NOMO-1 treated with DMSO at 0.1 percent for 48 hours (cell line): ENCODE results near the gene CHRND.

Experiments used
- DNase-seq: peaks from one replicate; lab custom pipeline; 2025; ENCODE audit not compliant: unreplicated experiment; lab: John Stamatoyannopoulos, UW

The CHRND gene

GRCh38 chr2:232541195-232541960, 15.4 kb downstream of the CHRND start:
- DNase-seq = no peak

DNA sequence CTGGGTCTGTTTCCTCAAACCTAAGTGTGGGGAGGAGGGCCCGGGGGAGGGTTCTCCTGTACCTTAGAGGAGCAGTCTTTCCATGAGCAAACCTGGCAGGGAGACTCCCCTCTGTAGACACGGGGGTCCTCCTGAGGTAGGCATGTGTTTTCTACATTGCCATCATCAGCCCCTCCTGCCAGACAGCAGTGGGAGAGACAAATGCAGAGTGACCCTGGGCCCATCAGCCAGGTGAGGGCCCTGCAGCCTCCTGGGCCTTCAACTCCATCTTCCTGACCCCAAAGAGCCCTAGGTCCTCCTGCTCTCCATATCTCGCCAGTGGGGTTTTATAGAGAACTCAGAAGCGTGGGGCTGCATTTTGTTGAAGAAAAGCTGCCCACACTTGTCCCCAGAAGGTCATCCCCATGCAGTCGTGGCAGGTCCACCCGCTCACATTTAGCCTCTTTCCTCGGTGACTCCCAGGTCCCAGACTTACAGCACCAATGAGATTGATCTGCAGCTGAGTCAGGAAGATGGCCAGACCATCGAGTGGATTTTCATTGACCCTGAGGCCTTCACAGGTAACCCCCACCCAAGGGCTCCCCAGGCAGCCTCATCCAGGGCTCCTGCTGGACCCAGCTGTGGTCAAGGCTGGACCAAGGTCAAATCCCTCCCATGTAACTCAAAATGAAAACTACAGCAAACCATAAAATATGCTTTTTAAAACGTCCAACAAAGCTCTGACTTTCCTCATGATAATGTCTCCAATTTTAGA, 16.2 kb downstream of the CHRND start:
- no peak for DNase-seq

DNA sequence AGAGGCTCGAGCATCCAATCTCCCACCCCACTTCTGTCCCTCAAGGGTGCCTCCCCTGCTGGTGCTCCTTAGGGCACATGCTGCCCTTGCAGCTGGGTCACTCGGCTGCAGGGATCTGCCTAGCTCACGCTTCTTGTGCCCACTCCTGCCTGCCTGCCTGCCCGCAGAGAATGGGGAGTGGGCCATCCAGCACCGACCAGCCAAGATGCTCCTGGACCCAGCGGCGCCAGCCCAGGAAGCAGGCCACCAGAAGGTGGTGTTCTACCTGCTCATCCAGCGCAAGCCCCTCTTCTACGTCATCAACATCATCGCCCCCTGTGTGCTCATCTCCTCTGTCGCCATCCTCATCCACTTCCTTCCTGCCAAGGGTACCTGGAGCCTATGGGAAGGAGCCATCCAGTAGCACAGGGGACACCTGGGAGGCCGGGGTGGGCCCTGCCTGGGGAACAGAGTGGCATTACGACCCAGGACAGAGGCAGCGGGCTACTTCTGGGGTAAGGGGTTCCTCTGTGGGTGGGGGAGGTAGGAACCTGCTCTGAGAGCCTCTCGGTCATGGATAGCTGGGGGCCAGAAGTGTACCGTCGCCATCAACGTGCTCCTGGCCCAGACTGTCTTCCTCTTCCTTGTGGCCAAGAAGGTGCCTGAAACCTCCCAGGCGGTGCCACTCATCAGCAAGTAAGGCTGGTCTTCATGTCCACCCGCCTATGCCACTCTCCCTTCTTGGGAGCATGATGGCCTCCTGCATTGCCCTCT, 16.9 kb downstream of the CHRND start:
- no peak for DNase-seq

- no peak for DNase-seq
Observed at GRCh38 chr2:232543491-232543890, 17.5 kb downstream of the CHRND start.

GRCh38 chr2:232543928-232544631, 18.1 kb downstream of the CHRND start:
- no peak for DNase-seq

DNA sequence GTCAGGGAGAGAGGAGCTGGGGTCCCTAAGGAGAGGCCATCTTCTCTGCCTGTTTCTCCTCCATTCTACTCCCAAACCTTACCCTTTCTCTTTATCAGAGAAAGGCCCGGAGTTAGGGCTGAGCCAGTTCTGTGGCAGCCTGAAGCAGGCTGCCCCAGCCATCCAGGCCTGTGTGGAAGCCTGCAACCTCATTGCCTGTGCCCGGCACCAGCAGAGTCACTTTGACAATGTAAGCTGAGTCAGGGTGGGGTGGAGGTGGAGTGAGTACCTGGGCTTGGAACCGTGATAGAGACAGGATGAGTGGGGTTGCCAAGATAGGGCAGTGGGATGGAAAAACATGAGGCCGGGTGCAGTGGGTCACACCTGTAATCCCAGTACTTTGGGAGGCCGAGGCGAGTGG, 18.7 kb downstream of the CHRND start:
- no peak for DNase-seq

- DNase-seq = no peak
Observed at GRCh38 chr2:232545511-232546375, 19.8 kb downstream of the CHRND start.

GRCh38 chr2:232547991-232548390, 22.0 kb downstream of the CHRND start:
- DNase-seq = no peak

- DNase-seq = peak; percentile 32
Observed at GRCh38 chr2:232549655-232550353, 23.8 kb downstream of the CHRND start.

GRCh38 chr2:232550354-232551249, 24.6 kb downstream of the CHRND start, which contains the start of the genes EIF4E2 and TIGD1:
EIF4E2 (plus strand) TSS chr2:232550689; CDS start chr2:232550725, 36 bp downstream.
TIGD1 (minus strand) TSS chr2:232550557; CDS start chr2:232549882, 675 bp downstream.
- peak; percentile 91 for DNase-seq

- peak; percentile 55 for DNase-seq
Observed at GRCh38 chr2:232551250-232551638, 25.3 kb downstream of the CHRND start.

DNA sequence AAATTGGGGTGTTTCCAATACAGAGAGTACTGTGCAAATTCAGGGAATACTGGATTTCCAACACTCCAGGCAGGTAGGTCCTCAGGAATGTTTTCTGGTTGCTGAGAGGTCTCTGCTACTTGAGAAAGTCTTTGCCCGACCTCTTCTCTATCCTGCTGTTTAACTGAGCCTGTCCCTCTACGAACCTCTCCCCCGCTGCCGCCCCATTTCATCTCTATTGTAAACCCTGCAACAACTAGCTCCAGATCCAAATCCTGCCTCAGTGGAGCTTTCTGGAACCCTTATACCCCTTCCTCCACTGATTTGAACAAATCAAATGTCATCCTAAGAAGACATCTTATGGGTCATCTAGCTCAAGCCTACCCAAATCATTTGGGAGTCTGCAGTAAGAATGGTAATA, 25.8 kb downstream of the CHRND start:
- DNase-seq = no peak

GRCh38 chr2:232556426-232556825, 30.5 kb downstream of the CHRND start:
- DNase-seq = no peak

DNA sequence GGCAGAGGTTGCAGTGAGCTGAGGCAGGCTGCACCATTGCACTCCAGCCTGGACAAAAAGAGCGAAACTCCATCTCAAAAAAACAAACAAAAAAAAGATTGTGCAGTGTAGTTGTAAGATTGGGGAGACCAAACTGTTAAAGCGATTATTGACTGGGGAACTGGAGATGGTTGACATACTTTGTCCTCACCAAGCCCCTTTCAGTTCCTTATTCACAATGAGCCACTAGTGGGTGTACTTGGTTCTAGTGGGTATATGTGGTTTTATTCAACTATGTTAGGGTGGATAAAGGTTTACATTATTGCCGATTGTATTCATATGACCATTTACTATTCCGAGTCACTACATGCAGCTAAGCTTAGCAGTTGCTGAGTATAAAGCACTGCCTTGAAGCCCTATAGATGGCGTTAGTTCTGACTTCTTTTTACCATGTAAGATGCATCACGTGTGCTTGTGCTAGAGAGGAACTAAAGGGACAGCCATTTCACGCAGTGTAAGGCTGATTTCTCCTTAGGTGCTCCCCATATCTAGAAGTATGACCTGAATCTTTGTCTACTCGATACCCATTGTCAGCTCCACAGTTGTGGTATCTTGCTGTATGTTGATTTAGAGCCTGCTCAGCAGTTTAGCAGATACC, 36.7 kb downstream of the CHRND start:
- DNase-seq = no peak

DNA sequence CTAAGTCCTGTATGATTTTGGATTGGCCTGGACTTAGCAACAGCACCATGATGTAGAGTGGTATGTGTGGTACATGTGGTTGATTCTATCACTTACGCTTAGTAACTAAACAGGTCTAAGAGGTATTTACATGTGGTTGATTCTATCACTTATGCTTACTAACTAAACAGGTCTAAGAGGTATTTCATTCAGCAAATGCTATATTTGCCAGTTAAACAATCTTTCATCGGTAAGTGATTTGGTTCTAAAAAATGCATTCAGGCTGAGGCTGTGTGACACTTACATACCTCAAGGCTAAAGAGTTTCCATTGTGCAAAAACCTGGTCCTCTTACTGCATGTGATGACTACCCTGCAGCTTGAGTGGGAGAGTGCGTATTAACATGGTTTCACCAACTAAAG, 37.6 kb downstream of the CHRND start:
- DNase-seq = no peak

- no peak for DNase-seq
Observed at GRCh38 chr2:232567721-232568120, 41.8 kb downstream of the CHRND start.

GRCh38 chr2:232568161-232568560, 42.2 kb downstream of the CHRND start:
- DNase-seq = peak; percentile 56

GRCh38 chr2:232569541-232569940, 43.6 kb downstream of the CHRND start:
- no peak for DNase-seq
